ENCODE measurements around the gene IWS1. TPM values are rescaled to one million over a fixed set of nuclear protein-coding genes. Genes with fewer than 3 reads are reported as not detected.

Gene IWS1
- total RNA-seq, 1 experiment from 2014 or later, result 49.8 TPM

Small RNAs within 50 kb of the gene (small RNA-seq; reads per million reads assigned to genes)
- 0 reads per million in 2 experiments for gene RNU4-48P

Other genes with a start within 250 kb of the IWS1 start
- 34.2 and 42.1 TPM in 2 replicates for gene ERCC3, start 232.3 kb downstream of the IWS1 start, total RNA-seq (2014; rRNA removed; shearing (Covaris generic))
- 39.9 and 41.7 TPM in 2 replicates for gene MAP3K2, start 138.5 kb downstream of the IWS1 start, total RNA-seq (2014; rRNA removed; shearing (Covaris generic))
- 0.15 TPM in 1 of 2 replicates, not detected in the other for gene PROC, start 108.1 kb downstream of the IWS1 start, total RNA-seq (2014; rRNA removed; shearing (Covaris generic))
- gene MYO7B, start 9.2 kb upstream of the IWS1 start, total RNA-seq (2014; rRNA removed; shearing (Covaris generic)), result not detected in 2 replicates
- not detected in 2 replicates for gene GPR17, start 119.7 kb upstream of the IWS1 start, total RNA-seq (2014; rRNA removed; shearing (Covaris generic))
- gene LIMS2, start 149.0 kb upstream of the IWS1 start, total RNA-seq (2014; rRNA removed; shearing (Covaris generic)), result not detected in 2 replicates
- 7.4 and 8.4 TPM in 2 replicates for gene SFT2D3, start 175.0 kb upstream of the IWS1 start, total RNA-seq (2014; rRNA removed; shearing (Covaris generic))